ENCODE data around the gene SENP1.

DNA sequence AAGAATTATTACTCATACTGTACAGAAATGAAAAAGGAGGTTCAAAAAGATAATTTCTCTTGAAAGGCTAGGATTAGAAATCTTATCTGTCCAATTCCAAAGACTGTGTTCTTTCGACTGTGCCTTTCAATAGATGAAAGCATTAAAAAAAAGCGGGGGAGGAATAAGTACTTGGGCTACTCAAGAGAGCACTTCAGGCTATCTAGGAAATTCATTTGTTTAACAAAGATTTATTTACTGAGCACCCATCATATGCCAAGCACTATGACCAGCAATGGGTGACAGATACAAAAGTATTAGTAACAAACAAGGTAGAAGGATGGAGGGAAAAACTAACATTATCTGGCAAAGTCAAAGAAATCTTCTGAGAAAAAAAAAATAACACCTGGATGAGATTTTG, 37.4 kb downstream of the SENP1 start:
- TF ChIP-seq, protein P1, sequence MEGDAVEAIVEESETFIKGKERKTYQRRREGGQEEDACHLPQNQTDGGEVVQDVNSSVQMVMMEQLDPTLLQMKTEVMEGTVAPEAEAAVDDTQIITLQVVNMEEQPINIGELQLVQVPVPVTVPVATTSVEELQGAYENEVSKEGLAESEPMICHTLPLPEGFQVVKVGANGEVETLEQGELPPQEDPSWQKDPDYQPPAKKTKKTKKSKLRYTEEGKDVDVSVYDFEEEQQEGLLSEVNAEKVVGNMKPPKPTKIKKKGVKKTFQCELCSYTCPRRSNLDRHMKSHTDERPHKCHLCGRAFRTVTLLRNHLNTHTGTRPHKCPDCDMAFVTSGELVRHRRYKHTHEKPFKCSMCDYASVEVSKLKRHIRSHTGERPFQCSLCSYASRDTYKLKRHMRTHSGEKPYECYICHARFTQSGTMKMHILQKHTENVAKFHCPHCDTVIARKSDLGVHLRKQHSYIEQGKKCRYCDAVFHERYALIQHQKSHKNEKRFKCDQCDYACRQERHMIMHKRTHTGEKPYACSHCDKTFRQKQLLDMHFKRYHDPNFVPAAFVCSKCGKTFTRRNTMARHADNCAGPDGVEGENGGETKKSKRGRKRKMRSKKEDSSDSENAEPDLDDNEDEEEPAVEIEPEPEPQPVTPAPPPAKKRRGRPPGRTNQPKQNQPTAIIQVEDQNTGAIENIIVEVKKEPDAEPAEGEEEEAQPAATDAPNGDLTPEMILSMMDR (IDR thresholded peaks at IDR 0.05; ENCODE audit: insufficient read depth, low read length, poor library complexity, severe bottlenecking) = no peak
- no peak for TF ChIP-seq EZH2phosphoT487 (conservative IDR thresholded peaks at IDR 0.05; ENCODE audit: low read length)

Measured in SU-DHL-6 (cell line).